HG02884 (cell line): ENCODE measurements around the gene WWP2.
"Not testable (repeated sequence)": the region's sequence is repeated elsewhere in the genome, so short reads cannot be mapped to it uniquely, and the experiment has no call there.

Experiments
- ATAC-seq: cut with Tn5 transposase; IDR thresholded peaks from one replicate; pipeline ENCODE4 v1.9.1; 2021; ENCODE audit warnings: mild to moderate bottlenecking, moderate library complexity; ENCODE audit not compliant: unreplicated experiment

Gene WWP2

DNA sequence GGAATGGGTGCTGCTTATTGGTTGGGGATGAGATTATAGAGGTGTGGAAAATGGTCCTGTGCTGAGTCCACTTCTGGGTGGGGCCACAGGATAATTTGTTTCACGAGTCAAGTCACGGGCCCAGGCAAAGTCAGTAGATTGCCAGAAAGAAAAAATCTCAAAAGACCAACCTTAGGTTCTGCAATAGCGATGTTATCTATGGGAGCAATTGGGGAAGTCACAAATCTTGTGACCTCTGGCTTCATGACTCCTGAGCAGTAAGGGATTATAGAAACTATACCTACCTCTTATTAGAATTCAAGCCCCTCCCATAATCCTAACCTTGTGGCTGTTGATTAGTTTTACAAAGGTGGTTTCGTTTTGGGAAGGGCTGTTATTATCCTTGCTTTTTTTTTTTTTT lies 31.4 kb downstream of the WWP2 start:
- no peak for ATAC-seq

GRCh38 chr16:69794486-69794885 lies 32.4 kb downstream of the WWP2 start:
- no peak for ATAC-seq

GRCh38 chr16:69796285-69797118 lies 34.4 kb downstream of the WWP2 start:
- no peak for ATAC-seq

GRCh38 chr16:69798466-69798865 lies 36.3 kb downstream of the WWP2 start:
- ATAC-seq, result no peak

DNA sequence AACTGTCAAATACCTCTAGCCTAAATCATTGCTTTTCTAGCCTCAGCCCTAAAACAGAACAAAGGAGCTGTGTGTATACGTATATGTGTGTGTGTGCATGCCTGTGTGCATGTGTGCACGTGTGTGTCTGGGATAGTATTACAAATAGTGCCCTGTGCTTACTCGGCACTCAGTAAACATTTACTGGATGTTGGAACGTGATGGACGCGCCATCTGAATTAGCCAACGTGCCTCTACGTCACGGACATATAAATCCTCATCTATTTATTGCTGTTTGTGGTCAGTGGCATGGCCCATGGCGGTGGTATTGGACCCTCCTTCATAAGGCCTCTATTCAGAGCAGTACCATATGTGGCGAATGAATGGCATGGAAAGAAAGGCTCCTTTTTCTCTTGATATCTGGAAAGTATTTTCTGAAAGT lies 37.5 kb downstream of the WWP2 start:
- ATAC-seq, result no peak

- no peak for ATAC-seq
Observed at GRCh38 chr16:69804297-69804696, 42.2 kb downstream of the WWP2 start.

DNA sequence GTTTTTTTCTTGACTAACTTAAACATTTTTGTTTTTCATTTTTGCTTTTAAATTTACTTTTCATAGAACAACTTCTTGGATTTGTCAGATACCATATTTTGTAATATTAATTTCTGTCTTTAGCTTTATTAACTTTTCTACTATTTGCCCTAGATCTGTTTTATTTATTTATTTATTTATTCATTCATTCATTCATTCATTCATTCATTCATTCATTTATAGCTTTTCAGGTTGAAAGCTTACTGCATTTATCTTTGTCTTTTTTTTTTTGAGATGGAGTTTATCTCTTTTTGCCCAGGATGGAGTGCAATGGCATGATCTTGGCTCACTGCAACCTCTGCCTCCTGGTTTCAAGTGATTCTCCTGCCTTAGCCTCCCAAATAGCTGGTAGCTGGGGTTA lies 44.6 kb downstream of the WWP2 start:
- ATAC-seq, result not testable (repeated sequence)

- no peak for ATAC-seq
Observed at GRCh38 chr16:69812688-69813014, 50.5 kb downstream of the WWP2 start.

DNA sequence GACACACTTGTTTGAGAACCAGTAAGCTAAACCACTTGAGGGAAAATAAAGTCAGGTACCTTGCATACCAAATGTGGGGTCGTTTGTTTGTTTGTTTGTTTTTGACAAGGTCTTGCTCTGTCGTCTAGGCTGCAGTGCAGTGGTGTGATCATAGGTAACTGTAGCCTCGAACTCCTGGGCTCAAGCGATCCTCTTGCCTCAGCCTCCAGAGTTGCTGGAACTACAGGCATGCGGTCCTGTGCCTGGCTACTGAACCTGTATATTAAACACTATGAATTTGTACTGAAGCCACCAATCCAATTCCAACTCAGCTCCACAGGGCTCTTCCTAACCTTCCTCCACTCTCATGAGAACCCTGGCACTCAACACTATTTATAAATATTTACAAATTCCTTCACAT lies 51.9 kb downstream of the WWP2 start:
- no peak for ATAC-seq

- no peak for ATAC-seq
Observed at GRCh38 chr16:69814561-69814960, 52.4 kb downstream of the WWP2 start.

DNA sequence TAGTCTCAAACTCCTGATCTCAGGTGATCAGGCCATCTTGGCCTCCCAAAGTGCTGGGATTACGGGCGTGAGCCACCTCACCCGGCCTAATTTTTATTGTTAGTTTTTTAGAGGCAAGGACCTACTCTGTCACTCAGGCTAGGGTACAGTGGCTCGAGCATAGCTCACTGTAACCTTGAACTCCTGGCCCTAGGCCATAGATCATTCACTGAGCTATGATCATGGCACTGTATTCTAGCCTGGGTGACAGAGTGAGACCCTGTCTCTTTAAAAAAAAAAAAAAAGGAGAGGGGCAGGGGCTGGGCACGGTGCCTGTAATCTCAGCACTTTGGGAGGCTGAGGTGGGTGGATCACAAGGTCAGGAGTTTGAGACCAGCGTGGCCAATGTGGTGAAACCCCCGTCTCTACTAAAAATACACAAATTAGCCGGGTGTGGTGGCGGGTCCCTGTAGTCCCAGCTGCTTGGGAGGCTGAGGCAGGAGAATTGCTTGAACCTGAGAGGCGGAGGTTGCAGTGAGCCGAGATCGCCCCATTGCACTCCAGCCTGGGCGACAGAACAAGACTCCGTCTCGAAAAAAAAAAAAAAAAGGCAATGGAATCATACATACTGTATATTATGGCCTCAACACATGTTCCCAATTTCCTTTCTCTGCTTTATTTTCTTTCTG lies 53.2 kb downstream of the WWP2 start:
- not testable (repeated sequence) for ATAC-seq

- no peak for ATAC-seq
Observed at GRCh38 chr16:69816996-69817395, 54.9 kb downstream of the WWP2 start.

GRCh38 chr16:69818891-69819545 lies 56.9 kb downstream of the WWP2 start:
- ATAC-seq, result no peak

GRCh38 chr16:69820926-69821541 lies 58.9 kb downstream of the WWP2 start:
- no peak for ATAC-seq

GRCh38 chr16:69821844-69822173 lies 59.7 kb downstream of the WWP2 start:
- ATAC-seq, result no peak

DNA sequence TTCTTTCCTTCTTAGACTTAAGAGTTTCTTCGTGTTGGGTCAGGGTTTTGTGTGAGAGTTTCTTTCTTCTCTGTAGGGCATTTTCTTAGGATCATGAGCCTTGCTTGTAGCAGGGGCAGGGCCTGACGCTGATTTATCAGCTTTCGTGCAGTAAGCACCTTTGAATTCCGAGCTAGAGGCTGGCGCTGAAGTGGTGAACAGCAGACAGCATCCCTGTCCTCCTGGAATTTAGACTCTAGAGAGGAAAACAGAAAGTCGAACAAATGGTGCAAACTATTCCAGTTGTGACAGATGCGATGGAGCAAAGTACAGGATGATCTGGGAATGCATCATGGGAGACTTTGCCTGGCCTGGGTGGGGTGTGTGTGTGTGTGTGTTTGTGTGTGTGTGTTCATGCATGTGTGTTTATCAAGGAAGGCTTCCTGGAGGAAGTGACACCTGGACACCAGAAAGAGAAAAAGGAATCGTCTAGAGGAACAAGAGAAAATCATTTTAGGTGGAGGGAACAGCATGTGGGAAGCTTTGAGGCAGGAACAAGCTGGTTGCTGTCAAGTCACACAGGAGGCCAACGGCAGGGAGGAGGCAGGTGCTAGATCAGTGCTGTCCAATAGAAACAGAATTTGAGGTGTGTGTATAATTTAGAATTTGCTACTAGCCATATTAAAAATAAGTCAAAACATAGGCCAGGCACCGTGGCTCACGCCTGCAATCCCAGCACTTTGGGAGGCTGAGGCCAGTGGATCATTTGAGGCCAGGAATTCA lies 60.2 kb downstream of the WWP2 start:
- ATAC-seq, result no peak

DNA sequence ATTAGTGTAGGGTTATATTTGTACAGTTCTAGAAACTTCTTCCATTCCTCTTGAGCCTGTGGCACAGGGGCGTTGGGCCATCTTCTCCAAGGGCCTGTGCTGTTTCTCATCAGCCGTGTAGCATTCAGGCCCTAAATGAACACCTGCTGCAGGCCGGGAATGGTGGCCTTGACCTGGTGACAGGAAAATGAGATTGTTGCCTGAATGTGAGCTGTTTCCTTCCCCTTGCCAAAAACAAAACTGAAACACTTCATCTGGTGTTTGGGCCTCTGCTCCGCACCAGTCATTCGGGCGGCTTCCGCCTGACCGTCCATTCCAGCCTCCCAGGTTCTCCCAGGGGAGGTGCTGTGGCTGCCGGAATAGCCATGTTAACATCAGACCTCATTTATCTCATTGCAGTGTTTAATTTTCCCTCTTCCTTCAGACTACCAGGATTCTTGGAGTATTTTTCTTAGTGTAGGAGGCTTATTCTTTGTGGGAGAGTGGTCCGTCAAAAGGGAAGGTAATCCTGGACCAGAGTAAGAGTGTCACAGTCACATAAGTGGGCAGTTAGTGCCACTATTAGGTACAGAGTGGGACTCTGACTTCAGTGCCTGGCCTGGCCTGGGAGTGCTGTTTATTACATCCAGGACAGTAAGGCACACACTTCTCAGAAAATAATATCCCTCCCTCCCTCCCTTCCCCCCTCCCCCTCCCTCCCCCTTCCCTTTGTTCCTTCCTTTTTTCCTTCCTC lies 61.9 kb downstream of the WWP2 start:
- no peak for ATAC-seq

- not testable (repeated sequence) for ATAC-seq
Observed at GRCh38 chr16:69824564-69825142, 62.5 kb downstream of the WWP2 start.

DNA sequence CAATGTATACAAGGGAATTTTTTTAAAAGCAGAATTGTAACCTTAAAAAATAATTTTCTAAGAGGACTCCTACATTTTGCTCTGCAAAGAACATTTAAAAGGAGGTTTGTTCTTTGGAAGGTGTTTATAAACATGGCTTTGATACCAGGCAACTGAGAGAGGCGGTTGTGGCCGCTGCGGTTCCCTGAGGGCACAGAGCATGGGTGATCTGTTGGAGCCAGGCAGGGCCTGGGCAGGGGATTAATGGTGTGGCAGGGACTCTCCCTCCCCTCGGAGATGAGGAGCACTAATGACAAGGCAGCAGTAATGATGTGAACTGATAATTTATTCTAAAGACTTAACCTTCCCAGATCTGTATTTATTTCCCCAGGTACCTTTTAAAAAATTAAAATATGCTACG lies 65.4 kb downstream of the WWP2 start:
- ATAC-seq, result no peak

- ATAC-seq, result no peak
Observed at GRCh38 chr16:69829338-69829737, 67.2 kb downstream of the WWP2 start.
